Measurements from ENCODE around the gene AKAP13. TPM values are rescaled to one million over a fixed set of nuclear protein-coding genes. Genes with fewer than 3 reads are reported as not detected.

The AKAP13 gene
- total RNA-seq, 1 experiment from 2014 or later: 47.3 TPM

- no peak overlapping the region for H2BK12ac ChIP-seq (ENCODE audit: insufficient read length, low read depth, low read length)
- H3K4me2 ChIP-seq (ENCODE audit: insufficient read depth, insufficient read length, low read length): no peak overlapping the region
- peaks cover 2% of the 10 kb centered on the region for H3K79me1 ChIP-seq (ENCODE audit: insufficient read depth, low read depth, low read length, poor library complexity, severe bottlenecking)
- H4K91ac ChIP-seq (ENCODE audit: insufficient read length, low read depth, low read length): no peak overlapping the region
- no peak overlapping the region for H3K27ac ChIP-seq (ENCODE audit: insufficient read length, low read depth, low read length)
- H4K20me1 ChIP-seq (ENCODE audit: control insufficient read depth, insufficient read depth, insufficient read length): no peaks in the 10 kb centered on the region
- peaks cover 3% of the 10 kb centered on the region; the same call in 1 of the 2 replicates for H3K79me2 ChIP-seq (ENCODE audit: insufficient read depth, low read length)
- DNase-seq: no peak
- no peak overlapping the region for H3T11ph ChIP-seq (ENCODE audit: low read length)
- H4K8ac ChIP-seq (replicated peaks; ENCODE audit: insufficient read length, low read depth, low read length): no peak overlapping the region
- no peak overlapping the region for H3K4ac ChIP-seq (ENCODE audit: low read depth, low read length)
- no peak overlapping the region for H2AK5ac ChIP-seq (ENCODE audit: insufficient read length, low read length)
- no peaks in the 10 kb centered on the region for H3K9me3 ChIP-seq (ENCODE audit: control insufficient read depth, low read depth, low read length)
- no peak overlapping the region for H3K9ac ChIP-seq (ENCODE audit: extremely low read depth, insufficient read length, low read length)
- TF ChIP-seq CTCF (conservative IDR thresholded peaks at IDR 0.05): no peak
- H3K4me1 ChIP-seq (ENCODE audit: insufficient read depth, low read length): no peaks in the 10 kb centered on the region
- WGBS (ENCODE audit: extremely low coverage, insufficient read length, low lambda C conversion rate): no CpG with 5 or more reads among the region's 24 CpGs
- no peak overlapping the region for H2BK5ac ChIP-seq (ENCODE audit: insufficient read length, low read length)
- H3K23me2 ChIP-seq (ENCODE audit: insufficient read length, low read depth, low read length, poor library complexity, severe bottlenecking): no peaks in the 10 kb centered on the region
- no peak overlapping the region for H2BK120ac ChIP-seq (ENCODE audit: low read depth, low read length, poor library complexity, severe bottlenecking)
- no peak overlapping the region for H2BK20ac ChIP-seq (ENCODE audit: low read depth, low read length, poor library complexity, severe bottlenecking)
- Mint-ChIP-seq H3K27ac (peak overlapping the region; percentile 44 to 95 (median 88); a peak in 6 of 7 replicates), H3K36me3 (ENCODE audit: insufficient read depth in 1 of 3, low read depth in 3 of 3) (peaks cover 22 to 33% (median 24%) of the 10 kb centered on the region in 3 experiments; a peak in 6 of 7 replicates), H3K27me3 (ENCODE audit: low read depth) (no peaks in the 10 kb centered on the region), H3K9me3 (no peaks in the 10 kb centered on the region; a peak in 1 of 5 replicates), H3K4me1 (peaks cover 15 to 31% of the 10 kb centered on the region in 2 experiments), H3K4me3 (no peak overlapping the region)
- H3K27me3 ChIP-seq (ENCODE audit: insufficient read depth, low read length): no peaks in the 10 kb centered on the region
- no peak overlapping the region for H2BK15ac ChIP-seq (ENCODE audit: low read depth, low read length)
- H4K5ac ChIP-seq (ENCODE audit: insufficient read length, low read depth, low read length): no peak overlapping the region
- no peak overlapping the region for H3K56ac ChIP-seq (ENCODE audit: insufficient read length, low read depth, low read length)
- H3K18ac ChIP-seq (ENCODE audit: insufficient read length, low read depth, low read length): no peak overlapping the region
- H3K14ac ChIP-seq (ENCODE audit: insufficient read depth, low read length): no peak overlapping the region
- H2AFZ ChIP-seq (ENCODE audit: low read length): no peak overlapping the region
- H3K23ac ChIP-seq (ENCODE audit: insufficient read length, low read depth, low read length): no peak overlapping the region
Measured at GRCh38 chr15:85766001-85766831, 385.8 kb downstream of the AKAP13 start.
